HG03039 (cell line): ENCODE measurements around the gene CABCOCO1.
"Not testable (repeated sequence)": the region's sequence is repeated elsewhere in the genome, so short reads cannot be mapped to it uniquely, and the experiment has no call there.

ENCODE experiments used
- ATAC-seq: cut with Tn5 transposase; IDR thresholded peaks from one replicate; pipeline ENCODE4 v1.9.1; 2021; ENCODE audit warnings: mild to moderate bottlenecking, moderate library complexity; ENCODE audit not compliant: unreplicated experiment

Gene CABCOCO1

DNA sequence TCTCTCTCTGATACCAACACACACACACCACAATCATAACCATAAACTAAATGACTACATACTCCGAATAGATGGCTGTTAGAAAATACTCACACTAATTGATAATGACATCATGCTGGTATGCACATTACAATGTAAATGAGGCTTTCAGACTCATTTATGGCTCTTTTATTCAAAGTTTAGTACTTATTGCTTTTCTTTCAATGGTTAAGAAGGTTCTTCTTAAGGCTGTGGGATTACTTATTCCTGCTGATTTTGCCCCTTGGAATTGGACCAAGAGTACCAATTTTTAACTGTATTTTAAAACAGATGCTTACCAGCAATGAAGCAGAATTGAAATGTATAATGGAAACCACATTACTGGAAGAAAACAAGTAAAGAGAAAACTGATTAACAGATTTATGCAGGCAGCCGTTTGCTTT, 20.6 kb upstream of the CABCOCO1 start:
- no peak for ATAC-seq

DNA sequence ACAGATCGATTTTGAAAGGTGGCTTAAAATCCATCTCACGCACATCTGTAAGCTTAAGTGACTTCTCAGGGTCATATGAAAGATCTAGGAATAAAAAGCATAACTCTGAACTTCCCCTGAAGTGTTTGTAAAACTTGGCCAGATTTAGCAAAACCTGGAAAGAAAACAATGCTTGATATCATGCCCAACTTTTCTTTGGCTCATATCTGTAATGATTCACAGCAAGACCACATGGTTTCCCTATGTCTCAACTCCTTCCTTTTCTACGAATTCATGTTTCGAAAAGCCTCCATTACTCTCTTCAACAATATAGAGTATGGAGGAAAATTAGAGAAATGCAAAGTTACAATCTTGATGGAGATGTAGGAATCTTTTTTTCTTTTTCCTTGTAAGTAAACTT, 20.1 kb upstream of the CABCOCO1 start:
- ATAC-seq: no peak

DNA sequence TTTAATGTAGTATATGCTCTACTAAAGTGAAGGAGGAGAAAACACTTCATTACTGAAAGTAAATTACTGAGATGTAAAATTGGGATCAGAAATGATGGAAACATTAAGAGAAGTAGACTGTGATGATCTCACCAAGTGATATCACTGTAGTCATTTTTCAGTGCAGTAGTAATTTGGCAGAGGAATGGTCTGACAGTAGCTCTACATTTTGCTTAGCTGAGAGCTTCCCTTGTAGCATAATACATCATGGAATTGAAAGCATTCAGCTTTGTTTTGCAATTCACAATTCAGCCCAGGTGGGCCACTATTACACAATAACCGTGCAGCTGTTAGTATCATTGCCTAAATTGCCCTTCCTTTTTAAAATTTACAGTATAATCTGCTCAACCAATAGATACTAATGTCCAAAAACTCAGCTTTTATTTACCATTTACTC, 19.4 kb upstream of the CABCOCO1 start:
- ATAC-seq: no peak

DNA sequence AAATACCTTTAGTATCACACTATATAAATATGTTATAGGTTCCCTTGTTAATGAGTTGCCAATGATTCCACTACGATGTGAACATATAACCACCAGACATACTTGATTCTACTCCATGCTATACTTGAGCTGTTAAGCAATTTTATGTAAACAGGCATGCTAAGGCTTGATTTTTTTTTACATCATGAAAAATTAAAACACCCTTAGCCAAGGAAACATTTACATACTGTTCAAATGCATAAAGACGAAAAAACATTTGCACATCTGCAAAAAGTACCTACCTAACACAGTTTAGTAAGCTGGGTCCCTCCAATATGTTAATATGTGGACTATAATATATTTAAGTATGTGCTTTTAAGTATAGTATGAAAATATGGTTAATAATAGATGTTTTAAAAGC, 9.0 kb upstream of the CABCOCO1 start:
- ATAC-seq: no peak

DNA sequence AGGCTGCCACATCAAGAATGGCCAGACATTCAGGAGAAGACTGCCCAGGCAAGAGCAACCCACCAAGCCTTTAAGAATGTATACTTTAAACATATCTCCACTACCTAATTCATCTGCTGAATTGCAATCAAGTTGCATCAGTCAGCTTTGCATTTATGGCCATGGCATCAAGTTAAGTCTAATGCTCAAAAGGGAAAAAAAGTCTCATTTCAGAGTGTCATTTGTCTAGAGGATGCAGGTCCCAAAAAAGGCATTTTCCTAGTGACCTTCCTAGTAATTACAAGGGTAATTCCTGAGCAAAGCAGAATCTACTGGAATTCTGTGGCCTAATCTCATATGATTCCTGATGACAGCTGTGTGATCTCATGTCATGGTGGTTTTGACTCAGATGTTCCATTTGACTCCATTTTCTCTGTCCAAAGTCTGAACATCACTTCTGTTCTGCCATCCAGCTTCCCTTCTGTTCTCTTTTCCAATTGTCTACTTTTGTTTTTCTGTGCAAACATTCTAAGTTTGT, 7.3 kb upstream of the CABCOCO1 start:
- no peak for ATAC-seq

DNA sequence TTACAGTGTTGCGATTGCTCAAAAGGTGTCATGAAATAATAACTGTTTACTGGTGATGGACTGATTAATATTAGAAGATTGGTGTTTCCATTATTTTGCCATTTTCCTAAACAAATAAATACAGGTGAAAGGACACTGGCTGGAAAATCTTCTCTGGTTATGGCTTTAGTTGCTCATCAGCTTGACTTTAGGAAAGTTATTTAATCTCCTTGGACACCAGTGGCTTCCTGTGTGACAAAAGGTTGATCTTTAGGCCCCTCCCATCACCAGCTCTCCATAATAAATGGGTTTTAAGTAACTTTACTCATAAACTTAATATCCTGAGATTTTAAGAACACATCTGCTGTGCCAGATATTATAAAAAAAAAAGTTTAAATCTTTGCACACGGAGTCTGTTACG, 737 bp downstream of the CABCOCO1 start:
- no peak for ATAC-seq

DNA sequence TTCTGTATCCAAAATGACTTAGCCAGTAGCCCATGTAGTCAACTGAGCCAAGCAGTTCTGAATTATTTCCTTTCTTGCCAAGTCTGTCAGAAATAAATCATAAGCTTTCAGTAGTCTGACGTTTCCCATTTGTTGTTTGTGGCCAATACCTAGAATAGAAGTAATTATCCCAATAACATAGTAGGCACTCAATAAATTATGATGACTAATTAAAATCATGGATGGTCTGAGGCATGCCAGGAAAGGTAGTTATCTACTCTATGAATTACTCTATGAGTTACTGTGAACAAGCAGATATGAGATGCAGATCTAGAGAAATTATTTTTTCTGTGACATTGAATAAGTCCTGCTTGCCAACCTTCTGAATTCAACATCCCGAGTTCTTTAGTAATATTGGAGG, 2.3 kb downstream of the CABCOCO1 start:
- no peak for ATAC-seq

DNA sequence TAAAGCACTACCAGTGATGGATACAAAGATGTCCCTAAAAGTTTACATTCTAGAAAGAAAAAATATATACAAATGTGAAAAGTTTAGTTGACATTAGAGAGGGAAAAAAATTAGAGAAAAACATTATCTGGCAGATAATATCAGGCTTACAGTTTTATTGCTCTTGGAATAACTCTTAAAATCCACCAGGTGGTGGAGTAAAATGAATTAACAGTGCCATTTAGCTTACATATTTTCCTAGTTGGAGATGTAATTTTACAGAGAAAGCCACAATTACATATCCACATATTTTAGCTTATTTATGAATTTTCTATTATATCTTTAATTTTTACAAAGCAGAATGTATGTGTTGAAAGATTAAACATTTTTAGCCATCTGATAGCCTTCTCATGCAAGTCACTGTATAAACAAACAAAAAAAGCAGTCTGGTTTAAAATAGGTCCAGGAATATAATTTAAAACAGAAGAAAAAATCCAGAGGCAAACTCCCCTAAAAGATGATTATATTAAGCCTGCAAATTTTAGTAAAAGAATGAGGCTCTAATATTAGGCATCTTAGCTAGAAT, 6.5 kb downstream of the CABCOCO1 start:
- ATAC-seq: no peak

DNA sequence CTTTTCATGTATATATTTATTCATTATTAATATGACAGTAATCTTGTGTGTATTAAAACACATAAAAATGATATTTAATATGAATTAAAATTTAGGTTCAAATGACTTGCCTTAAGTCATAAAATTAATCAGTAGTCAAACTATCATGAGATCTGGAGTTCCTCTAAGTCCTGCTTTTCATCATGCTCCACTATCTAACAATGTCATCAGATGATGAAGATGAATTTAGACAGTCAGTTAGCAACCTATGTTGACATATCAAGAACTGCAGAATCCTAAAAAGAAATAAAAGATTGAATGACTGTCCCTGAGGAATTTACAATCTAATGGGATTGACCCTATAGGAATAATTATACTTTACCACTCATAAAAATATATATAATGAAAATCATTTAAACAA, 7.1 kb downstream of the CABCOCO1 start:
- no peak for ATAC-seq

DNA sequence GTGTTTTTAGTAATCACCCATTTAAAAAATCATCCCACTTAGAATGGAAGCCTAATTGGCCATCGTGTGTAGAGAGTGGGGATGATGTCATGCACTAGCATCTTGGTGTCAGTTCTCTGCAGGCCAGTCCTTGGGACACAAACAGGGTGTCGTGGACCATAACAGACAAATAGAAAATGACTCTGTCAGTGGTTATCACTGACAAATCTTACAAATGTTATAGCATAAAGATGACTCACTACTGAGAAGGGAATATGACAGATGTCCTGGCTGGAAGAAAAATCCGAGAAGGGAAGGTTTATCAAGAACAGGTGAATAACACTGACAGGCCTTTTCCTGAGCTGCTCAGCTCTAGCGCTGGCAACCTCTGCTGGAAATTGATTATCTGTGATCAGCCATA, 10.6 kb downstream of the CABCOCO1 start:
- ATAC-seq: no peak

DNA sequence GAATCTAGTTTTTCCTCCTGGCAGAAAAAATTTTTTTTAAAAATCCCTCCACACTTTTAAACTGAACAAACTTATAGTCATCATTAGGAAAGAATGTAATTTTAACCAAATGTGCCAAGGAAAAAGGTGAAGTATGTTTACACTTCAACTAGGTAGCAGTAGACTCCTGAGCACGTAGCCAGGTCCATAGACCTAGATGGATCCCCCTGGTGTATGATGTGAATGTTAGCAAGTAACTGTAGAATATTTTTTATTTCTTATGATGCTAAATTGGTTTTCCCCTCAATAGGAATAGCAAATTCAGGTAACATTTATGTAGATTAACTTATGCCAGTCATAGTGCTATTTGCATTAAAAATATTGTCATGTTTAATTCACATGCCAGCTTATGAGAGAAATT, 19.6 kb downstream of the CABCOCO1 start:
- ATAC-seq: no peak

DNA sequence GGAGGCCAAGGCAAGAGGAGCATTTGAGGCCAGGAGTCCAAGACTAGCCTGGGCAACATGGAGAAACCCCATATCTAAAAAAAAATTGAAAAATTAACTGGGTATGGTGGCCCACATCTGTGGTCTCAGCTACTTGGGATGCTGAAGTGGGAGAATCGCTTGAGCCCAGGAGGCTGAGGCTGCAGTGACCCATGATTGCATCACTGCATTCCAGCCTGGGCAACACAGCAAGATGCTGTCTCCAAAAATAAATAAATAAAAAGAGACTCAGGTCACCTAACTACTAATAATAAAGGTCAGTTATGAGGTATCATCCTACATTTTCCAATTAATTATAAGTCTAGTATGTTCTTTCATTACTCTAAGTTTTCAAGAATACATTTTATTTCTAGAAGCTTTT, 20.6 kb downstream of the CABCOCO1 start:
- no peak for ATAC-seq

DNA sequence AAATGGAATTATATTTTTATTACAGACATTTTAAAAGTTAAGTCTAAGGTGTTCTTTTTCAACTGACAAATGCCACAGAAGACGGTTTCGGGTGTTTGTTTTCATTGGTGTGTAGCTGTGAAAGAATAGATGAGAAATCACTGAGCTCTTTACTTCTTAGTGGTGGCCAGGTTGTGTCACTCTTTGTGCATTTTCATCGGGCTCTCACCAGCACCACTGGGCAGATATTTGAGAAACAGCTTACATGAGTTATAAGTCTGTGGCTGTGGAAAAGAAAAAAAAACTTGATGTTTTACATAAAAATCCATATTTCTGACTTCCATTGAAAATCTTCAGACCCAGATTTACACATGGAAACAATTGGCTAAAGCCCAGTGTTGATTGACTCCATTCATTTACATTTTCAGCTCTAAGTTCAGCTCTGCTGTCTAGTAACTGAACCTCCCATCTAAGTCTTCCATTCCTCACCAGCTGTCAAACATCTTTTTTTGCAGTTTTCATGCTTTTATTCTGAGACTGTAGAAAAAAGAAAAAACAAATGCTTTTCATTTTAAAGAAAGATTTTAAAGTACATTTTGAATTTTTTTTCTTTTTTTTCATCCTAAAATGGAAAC, 22.3 kb downstream of the CABCOCO1 start:
- ATAC-seq: no peak

DNA sequence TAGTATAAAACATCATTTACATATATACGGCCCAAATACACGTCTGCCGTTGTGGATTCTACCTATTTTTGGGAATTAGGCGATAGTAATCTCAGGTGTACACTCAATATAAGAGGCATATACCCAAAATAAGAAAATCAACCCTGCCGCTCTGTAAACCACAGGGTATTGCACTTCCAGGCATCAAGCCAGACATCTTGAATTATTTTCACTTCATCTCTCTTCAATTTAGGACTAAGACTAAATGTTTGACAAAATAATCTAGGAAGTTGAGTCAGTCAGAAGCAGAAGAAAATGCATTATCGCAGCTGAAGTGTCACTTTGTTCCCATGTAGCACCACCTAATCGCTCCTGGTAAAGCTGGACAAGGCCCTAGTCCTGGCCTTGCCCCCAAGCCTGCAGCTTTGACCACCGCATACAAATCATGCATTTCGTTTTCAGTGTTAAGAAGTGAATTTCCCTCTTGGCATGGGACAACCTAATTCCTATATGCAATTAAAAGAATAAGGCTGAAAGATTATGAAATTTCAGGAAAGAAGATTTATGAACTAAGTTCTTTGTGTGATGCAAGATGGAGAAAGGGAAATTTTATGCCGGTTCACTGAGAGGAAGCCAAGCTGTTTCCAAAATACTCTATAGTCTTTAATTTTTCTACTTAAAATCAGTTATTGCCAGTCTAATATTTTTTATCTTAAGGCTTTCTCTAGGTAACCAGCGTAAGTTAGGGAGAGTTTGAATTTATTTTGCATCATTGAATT, 26.0 kb downstream of the CABCOCO1 start:
- ATAC-seq: no peak

DNA sequence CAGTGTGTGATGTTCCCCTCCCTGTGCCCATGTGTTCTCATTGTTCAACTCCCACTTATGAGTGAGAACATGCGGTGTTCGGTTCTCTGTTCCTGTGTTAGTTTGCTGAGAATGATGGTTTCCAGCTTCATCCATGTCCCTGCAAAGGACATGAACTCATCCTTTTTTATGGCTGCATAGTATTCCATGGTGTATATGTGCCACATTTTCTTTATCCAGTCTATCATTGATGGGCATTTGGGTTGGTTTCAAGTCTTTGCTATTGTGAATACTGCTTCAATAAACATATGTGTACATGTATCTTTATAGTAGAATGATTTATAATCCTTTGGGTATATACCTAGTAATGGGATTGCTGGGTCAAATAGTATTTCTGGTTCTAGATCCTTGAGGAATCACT, 28.9 kb downstream of the CABCOCO1 start:
- ATAC-seq: not testable (repeated sequence)

DNA sequence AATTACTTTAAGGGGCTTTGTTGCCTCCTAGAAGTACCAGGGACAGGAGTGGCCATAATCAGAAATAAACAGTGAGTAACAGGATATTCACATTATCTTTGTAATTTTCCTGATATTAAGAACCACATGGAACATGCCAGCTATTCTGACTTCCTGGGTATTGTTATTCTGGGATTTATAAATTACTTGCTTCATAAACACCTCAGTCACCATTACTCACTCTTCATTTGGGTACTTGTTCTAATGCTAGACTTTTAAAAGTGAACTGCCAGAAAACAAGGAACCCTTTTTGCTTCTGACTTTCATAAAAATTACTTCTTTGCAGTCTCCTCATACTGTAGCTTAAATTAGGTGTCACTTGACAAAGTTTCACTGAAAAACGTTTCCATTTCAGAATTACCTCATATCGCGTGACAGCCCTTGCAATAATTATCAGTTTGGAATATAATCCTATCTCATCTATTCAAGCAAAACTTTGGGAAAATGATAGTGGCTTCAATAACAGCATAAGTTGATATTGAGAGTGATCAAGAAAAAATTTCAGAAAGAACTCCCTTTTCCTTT, 29.8 kb downstream of the CABCOCO1 start:
- no peak for ATAC-seq

DNA sequence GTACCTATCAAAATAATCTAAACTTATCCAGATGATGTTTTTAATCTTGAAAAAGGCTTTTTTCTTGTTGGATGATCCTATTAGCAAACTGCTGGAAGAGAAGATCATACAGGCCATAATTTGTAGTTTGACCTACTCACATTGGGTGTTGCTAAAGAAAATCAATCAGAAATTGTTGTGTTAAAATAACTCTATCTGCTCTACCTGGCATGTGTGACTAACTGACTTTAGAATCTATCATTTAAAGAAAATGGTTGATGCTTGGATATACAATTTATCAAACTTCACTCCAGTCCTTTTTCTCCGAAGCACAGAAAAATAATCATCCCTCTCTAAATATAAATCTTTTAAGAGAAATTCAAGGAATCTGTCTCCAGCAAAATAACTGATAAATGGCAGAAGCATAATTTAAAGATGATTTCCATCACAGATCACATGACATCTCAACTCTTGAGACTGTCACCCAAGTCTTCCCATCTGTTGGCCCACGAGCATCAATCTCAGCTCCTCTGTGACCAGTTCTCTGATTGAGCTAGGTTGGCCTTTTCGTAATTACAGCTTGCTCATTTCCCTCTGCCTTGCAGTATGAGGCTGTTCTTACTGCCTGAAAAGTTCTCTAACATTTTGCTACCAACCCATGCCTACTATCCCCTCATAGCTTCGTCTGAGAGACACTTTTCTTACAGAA, 36.4 kb downstream of the CABCOCO1 start:
- ATAC-seq: no peak

DNA sequence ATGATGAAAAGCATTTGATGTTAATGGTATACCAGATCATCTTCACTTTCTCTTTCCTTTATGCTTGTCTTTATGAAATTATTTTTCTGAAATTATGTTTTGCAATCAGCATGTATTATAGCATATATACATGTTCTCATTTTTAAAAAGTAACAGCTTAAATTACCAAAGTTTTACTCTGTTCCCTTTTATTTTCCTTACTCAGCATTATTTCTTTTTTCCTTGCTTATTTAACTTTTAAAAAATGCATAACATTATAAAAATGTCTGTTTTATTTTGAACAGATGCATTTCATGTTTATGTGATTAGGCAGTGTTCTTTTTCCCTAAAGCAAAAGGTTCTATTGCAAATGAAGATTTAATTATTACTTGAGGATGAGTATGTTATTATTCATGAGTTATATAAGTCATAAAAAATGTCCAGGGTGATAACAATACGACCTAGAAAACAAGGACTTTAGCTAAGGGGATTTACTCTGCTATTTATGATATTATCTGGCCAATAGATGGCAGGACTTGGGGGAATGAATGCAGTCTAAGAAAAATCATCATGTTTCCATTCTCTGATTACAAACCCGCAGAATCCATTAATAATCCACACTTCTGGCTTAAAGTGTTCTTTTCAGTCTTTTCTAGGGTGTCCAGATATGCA, 38.5 kb downstream of the CABCOCO1 start:
- ATAC-seq: no peak

DNA sequence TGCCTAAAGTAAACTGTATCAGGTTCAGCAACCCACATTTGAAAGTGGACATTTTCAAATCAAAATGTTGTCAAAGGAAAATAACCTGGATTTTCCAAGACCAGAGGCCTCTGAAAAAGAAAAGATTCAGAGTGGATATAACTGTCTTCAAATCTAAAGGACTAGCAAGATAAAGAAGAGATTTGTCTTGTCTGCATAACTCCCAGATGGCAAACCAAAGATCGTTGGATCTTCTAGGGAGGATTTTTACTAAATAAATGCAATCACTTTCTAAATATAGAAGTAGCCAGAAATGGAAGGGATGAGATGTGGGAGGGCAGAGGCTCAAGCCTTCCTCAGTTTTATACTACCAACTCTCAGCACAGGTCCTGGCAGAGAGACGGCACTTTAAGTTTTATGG, 39.0 kb downstream of the CABCOCO1 start:
- ATAC-seq: no peak

DNA sequence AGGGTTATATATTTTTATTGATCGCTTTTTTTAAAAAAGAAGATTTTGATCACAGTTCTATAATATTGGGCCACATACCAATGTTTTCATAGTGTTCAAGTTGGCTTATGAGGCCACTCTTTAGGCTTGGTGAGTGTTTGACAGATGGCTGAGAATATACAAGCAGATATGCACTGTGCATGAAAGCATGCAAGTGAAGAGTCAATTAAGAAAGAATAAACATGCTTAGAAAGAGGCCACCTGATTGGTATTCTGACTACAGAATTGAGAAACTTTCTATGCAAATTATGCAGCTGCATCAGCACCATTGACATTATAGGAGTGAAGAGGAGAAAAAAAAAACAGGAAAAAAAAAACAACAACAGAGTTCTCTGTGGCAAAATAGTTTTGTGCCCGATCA, 39.9 kb downstream of the CABCOCO1 start:
- no peak for ATAC-seq
